ENCODE measurements around the gene ACP5.
"Not testable (repeated sequence)": the region's sequence is repeated elsewhere in the genome, so short reads cannot be mapped to it uniquely, and the experiment has no call there.

The ACP5 gene

GRCh38 chr19:11566164-11566563 is 11.3 kb downstream of the ACP5 start:
- H3K27ac ChIP-seq (ENCODE audit: extremely low read depth, low read depth, low read length) = no peak overlapping the region
- TF ChIP-seq ZNF37A (tag by site-specific recombination; IDR thresholded peaks at IDR 0.05) = no peak
- no peak for TF ChIP-seq ZNF391 (tag by site-specific recombination; IDR thresholded peaks at IDR 0.05; ENCODE audit: borderline replicate concordance, low read depth)
- no peak for TF ChIP-seq ZNF704 (tag by site-specific recombination; IDR thresholded peaks at IDR 0.05)
- TF ChIP-seq ZNF664 (tag by site-specific recombination; IDR thresholded peaks at IDR 0.05) = no peak
- no peak for TF ChIP-seq ZNF16 (tag by site-specific recombination; IDR thresholded peaks at IDR 0.05; ENCODE audit: low read depth)
- no peak overlapping the region for H3K4me3 ChIP-seq (ENCODE audit: low read depth, low read length)
- ChIA-PET POLR2A (interaction anchor here (0.6 kb wide), 1 partner anchor 28 kb away, joined by 3 read pairs; no protein-coding TSS in a partner anchor), CTCF (interaction anchor here (0.6 kb wide), 1 partner anchor 19 kb away, joined by 3 read pairs; no protein-coding TSS in a partner anchor)
- H3K9me3 ChIP-seq (ENCODE audit: control insufficient read depth, insufficient read depth, low read depth, low read length) = no peaks in the 10 kb centered on the region
- H3K36me3 ChIP-seq (ENCODE audit: control insufficient read depth in 2 of 2, insufficient read depth in 1 of 2, low read length in 2 of 2) = no peaks in the 10 kb centered on the region
- no peaks in the 10 kb centered on the region for H3K4me1 ChIP-seq (ENCODE audit: control insufficient read depth, insufficient read depth, low read length)

- H3K4me3 ChIP-seq (ENCODE audit: low read depth, low read length); H3K4me1 ChIP-seq (ENCODE audit: control insufficient read depth, insufficient read depth, low read length); H3K9me3 ChIP-seq (ENCODE audit: control insufficient read depth, insufficient read depth, low read depth, low read length); POLR2A ChIA-PET; H3K36me3 ChIP-seq (ENCODE audit: control insufficient read depth in 2 of 2, insufficient read depth in 1 of 2, low read length in 2 of 2); H3K27ac ChIP-seq (ENCODE audit: extremely low read depth, low read depth, low read length); CTCF ChIA-PET: not testable (repeated sequence)
- TF ChIP-seq ZNF362 (tag by site-specific recombination; IDR thresholded peaks at IDR 0.05) = peak; percentile 46; the same call in 1 of the 2 replicates
Measured at GRCh38 chr19:11565649-11565980, 11.8 kb downstream of the ACP5 start.

- H3K9me3 ChIP-seq (ENCODE audit: control insufficient read depth, insufficient read depth, low read depth, low read length); H3K27ac ChIP-seq (ENCODE audit: extremely low read depth, low read depth, low read length); H3K4me3 ChIP-seq (ENCODE audit: low read depth, low read length); POLR2A ChIA-PET; H3K4me1 ChIP-seq (ENCODE audit: control insufficient read depth, insufficient read depth, low read length); H3K36me3 ChIP-seq (ENCODE audit: control insufficient read depth in 2 of 2, insufficient read depth in 1 of 2, low read length in 2 of 2): not testable (repeated sequence)
- CTCF ChIA-PET = interaction anchor here (1.1 kb wide), 1 partner anchor 68 kb away, joined by 5 read pairs; no protein-coding TSS in a partner anchor
Measured at GRCh38 chr19:11564082-11564807, 13.2 kb downstream of the ACP5 start.

GRCh38 chr19:11563532-11563931 is 13.9 kb downstream of the ACP5 start:
- no peak for TF ChIP-seq OVOL3 (tag by site-specific recombination; IDR thresholded peaks at IDR 0.05)
- TF ChIP-seq GLI2 (tag by site-specific recombination; IDR thresholded peaks at IDR 0.05; ENCODE audit: borderline replicate concordance, low read depth) = no peak
- no peak for TF ChIP-seq ZBTB11 (tag by site-specific recombination; conservative IDR thresholded peaks at IDR 0.05; ENCODE audit: low read depth)
- TF ChIP-seq ZNF513 (tag by site-specific recombination; IDR thresholded peaks at IDR 0.05) = no peak
- TF ChIP-seq ZFP41 (tag by site-specific recombination; IDR thresholded peaks at IDR 0.05; ENCODE audit: borderline replicate concordance) = no peak
- TF ChIP-seq ZNF692 (tag by site-specific recombination; IDR thresholded peaks at IDR 0.05) = no peak
- no peak for TF ChIP-seq KLF10 (tag by site-specific recombination; IDR thresholded peaks at IDR 0.05)
- TF ChIP-seq ZNF645 (tag by site-specific recombination; IDR thresholded peaks at IDR 0.05) = no peak
- no peak for TF ChIP-seq ZBTB7A (tag by site-specific recombination; IDR thresholded peaks at IDR 0.05; ENCODE audit: low read depth)
- ChIA-PET POLR2A (no interaction called here), CTCF (interaction anchor here (1.1 kb wide), 1 partner anchor 67 kb away, joined by 5 read pairs; no protein-coding TSS in a partner anchor)
- H3K4me1 ChIP-seq (ENCODE audit: control insufficient read depth, insufficient read depth, low read length) = no peaks in the 10 kb centered on the region
- H3K9me3 ChIP-seq (ENCODE audit: control insufficient read depth, insufficient read depth, low read depth, low read length) = no peaks in the 10 kb centered on the region
- no peak overlapping the region for H3K4me3 ChIP-seq (ENCODE audit: low read depth, low read length)
- no peaks in the 10 kb centered on the region for H3K36me3 ChIP-seq (ENCODE audit: control insufficient read depth in 2 of 2, insufficient read depth in 1 of 2, low read length in 2 of 2)
- no peak overlapping the region for H3K27ac ChIP-seq (ENCODE audit: extremely low read depth, low read depth, low read length)
